Gastroesophageal sphincter (tissue), 3 donors: ENCODE measurements around the gene ZNF484.

Source experiments
- EP300 ChIP-seq: sonication (generic); formaldehyde crosslinking; IDR thresholded peaks from one replicate; pipeline ENCODE4 v1.6.1; 2017; ENCODE audit warnings: antibody characterized with exemption, mild to moderate bottlenecking
- TF ChIP-seq, protein P1 (sequence below), 4 experiments: fragments of 200-600 bp in 2 of 4; fragments of 450-650 bp in 2 of 4; sonication (generic) in 1 of 4; IDR thresholded peaks; one replicate each; pipeline ENCODE4 v1.5.1; 2017 to 2019; ENCODE audit warnings: antibody characterized with exemption in 4 of 4, mild to moderate bottlenecking in 2 of 4, moderate library complexity in 2 of 4

DNA sequence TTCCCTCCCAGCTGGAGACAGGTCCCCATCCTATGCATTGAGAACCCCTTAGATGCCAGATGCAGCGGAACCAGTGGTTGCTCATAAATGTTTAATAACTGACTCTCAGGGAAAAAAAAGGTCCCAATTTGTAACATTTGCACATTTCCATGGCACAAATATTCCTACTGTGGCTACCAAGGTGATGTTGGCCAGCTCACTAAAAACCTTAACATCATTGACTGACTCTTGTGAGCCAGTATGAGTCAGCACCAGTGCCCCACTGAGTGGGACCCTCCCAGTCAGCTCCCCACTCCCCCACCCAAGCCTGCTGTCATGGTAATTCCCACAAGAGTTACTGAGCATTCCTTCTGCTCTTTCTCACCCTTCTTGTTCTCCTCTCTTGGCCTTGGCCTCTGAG is 42.6 kb upstream of the ZNF484 start:
- TF ChIP-seq, protein P1, sequence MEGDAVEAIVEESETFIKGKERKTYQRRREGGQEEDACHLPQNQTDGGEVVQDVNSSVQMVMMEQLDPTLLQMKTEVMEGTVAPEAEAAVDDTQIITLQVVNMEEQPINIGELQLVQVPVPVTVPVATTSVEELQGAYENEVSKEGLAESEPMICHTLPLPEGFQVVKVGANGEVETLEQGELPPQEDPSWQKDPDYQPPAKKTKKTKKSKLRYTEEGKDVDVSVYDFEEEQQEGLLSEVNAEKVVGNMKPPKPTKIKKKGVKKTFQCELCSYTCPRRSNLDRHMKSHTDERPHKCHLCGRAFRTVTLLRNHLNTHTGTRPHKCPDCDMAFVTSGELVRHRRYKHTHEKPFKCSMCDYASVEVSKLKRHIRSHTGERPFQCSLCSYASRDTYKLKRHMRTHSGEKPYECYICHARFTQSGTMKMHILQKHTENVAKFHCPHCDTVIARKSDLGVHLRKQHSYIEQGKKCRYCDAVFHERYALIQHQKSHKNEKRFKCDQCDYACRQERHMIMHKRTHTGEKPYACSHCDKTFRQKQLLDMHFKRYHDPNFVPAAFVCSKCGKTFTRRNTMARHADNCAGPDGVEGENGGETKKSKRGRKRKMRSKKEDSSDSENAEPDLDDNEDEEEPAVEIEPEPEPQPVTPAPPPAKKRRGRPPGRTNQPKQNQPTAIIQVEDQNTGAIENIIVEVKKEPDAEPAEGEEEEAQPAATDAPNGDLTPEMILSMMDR (IDR thresholded peaks at IDR 0.05), result no peak
- TF ChIP-seq EP300, result no peak
